Panc1 (cell line): Measurements from ENCODE around the gene PER3. TPM values are rescaled to one million over a fixed set of nuclear protein-coding genes. Genes with fewer than 3 reads are reported as not detected.

Experiments
- ATAC-seq: fragments of 200-7000 bp; cut with Tn5 transposase; 2 replicates; pipeline ENCODE4 v1.9.1; 2020; ENCODE audit warnings: mild to moderate bottlenecking, moderate library complexity
- BruUV-seq: library from RNA; stranded (reverse); fragments of 400-500 nt; replicated peaks from 2 replicates; lab custom pipeline; 2021; lab: Mats Ljungman, UMichigan
- CTCF ChIA-PET: fragments of 300-600 bp; sonication (Branson Sonifier 250); formaldehyde crosslinking; loops from one replicate; lab custom pipeline; 2022; ENCODE audit warnings: antibody characterized with exemption; lab: Charles Lee
- POLR2A ChIA-PET: fragments of 300-600 bp; sonication (Branson Sonifier 250); formaldehyde crosslinking; loops from one replicate; lab custom pipeline; 2022; ENCODE audit warnings: antibody characterized with exemption; lab: Charles Lee
- DNase-seq: peaks from one replicate; pipeline ENCODE4 v3.0.0-alpha.2; 2010; ENCODE audit warnings: low read depth, low spot score
- H3K27ac ChIP-seq: 2 replicates; pipeline ENCODE4 v1.5.1; 2011; ENCODE audit warnings: mild to moderate bottlenecking, low read length, inconsistent platforms
- H3K27me3 ChIP-seq: fragments of 200-500 bp; sonication (Bioruptor generic); 2 replicates; pipeline ENCODE4 v1.6.0; 2014; ENCODE audit warnings: low read length, inconsistent platforms; ENCODE audit not compliant: control insufficient read depth, insufficient read depth
- H3K36me3 ChIP-seq: fragments of 200-500 bp; sonication (Bioruptor generic); 2 replicates; pipeline ENCODE4 v1.5.1; 2014; ENCODE audit warnings: inconsistent platforms, mild to moderate bottlenecking, low read length, moderate library complexity; ENCODE audit not compliant: control insufficient read depth, insufficient read depth
- H3K4me1 ChIP-seq: 2 replicates; pipeline ENCODE4 v1.5.1; 2011; ENCODE audit warnings: inconsistent platforms, mild to moderate bottlenecking, low read length, moderate library complexity; ENCODE audit not compliant: control insufficient read depth, insufficient read depth
- H3K4me3 ChIP-seq, 2 experiments: 2 replicates each; pipeline ENCODE4 v1.5.1; 2011 to 2012; ENCODE audit warnings: low read depth in 2 of 2, low read length in 2 of 2, mild to moderate bottlenecking in 2 of 2, inconsistent platforms in 1 of 2, moderate library complexity in 1 of 2
- H3K9me3 ChIP-seq: fragments of 200-500 bp; sonication (Bioruptor generic); 2 replicates; pipeline ENCODE4 v1.5.1; 2014; ENCODE audit warnings: low read depth, mild to moderate bottlenecking, inconsistent platforms, low read length, moderate library complexity; ENCODE audit not compliant: control insufficient read depth, insufficient read depth
- POLR2AphosphoS5 ChIP-seq: IDR thresholded peaks from 2 replicates; pipeline ENCODE4 v1.6.1; 2012; ENCODE audit warnings: mild to moderate bottlenecking, low read depth, low read length, moderate library complexity
- SIN3A ChIP-seq: IDR thresholded peaks from 2 replicates; pipeline ENCODE4 v1.6.1; 2012; ENCODE audit warnings: low read depth, mild to moderate bottlenecking, low read length, moderate library complexity, borderline replicate concordance; ENCODE audit not compliant: insufficient read depth
- TCF7L2 ChIP-seq: IDR thresholded peaks from 2 replicates; pipeline ENCODE4 v1.6.1; 2011; ENCODE audit warnings: mild to moderate bottlenecking, low read depth, low read length, inconsistent platforms
- in situ Hi-C: cut with HindIII; loops from 2 replicates; pipeline ENCODE4 v1.10.0; 2016; ENCODE audit warnings: low sequenced_read_pairs, low pct_unique_long_range_greater_than_20kb
- intact Hi-C: fragments of 100-400 bp; cut with micrococcal nuclease; formaldehyde crosslinking; loops from one replicate; pipeline ENCODE4 v1.10.0; 2022; ENCODE audit not compliant: unreplicated experiment
- total RNA-seq: library from RNA; stranded (reverse); gene quantifications from one replicate; pipeline ENCODE4 v1.2.1, GENCODE V29; 2021; ENCODE audit not compliant: unreplicated experiment
- TF ChIP-seq, protein P1 (sequence below), 2 experiments: IDR thresholded peaks; 2 replicates each; pipeline ENCODE4 v1.6.1; 2011 to 2012; ENCODE audit warnings: low read depth in 2 of 2, control low read depth in 1 of 2, low read length in 1 of 2, mild to moderate bottlenecking in 1 of 2, moderate library complexity in 1 of 2; ENCODE audit not compliant: insufficient read depth in 1 of 2
- TF ChIP-seq, protein P2 (sequence below): fragments of 450-650 bp; IDR thresholded peaks from 2 replicates; pipeline ENCODE4 v1.5.1; 2017; ENCODE audit warnings: mild to moderate bottlenecking

The PER3 gene
- total RNA-seq, 1 experiment from 2014 or later = 17.0 TPM

- no peaks in the 10 kb centered on the region for H3K9me3 ChIP-seq
- peaks cover 16% of the 10 kb centered on the region for H3K4me1 ChIP-seq
- ATAC-seq (peak; percentile 81), DNase-seq (no peak)
- H3K27ac ChIP-seq = peak overlapping the region; percentile 83
- ChIA-PET CTCF (no interaction called here), POLR2A (no interaction called here)
- no peaks in the 10 kb centered on the region for H3K27me3 ChIP-seq
- BruUV-seq = no TSS peak
- in situ Hi-C loops (no loop called here), intact Hi-C loops (no loop called here)
- H3K4me3 ChIP-seq = peak overlapping the region; percentile 56 to 64
- peaks cover 18% of the 10 kb centered on the region for H3K36me3 ChIP-seq
- no peak for TF ChIP-seq TCF7L2
- TF ChIP-seq, protein P1, sequence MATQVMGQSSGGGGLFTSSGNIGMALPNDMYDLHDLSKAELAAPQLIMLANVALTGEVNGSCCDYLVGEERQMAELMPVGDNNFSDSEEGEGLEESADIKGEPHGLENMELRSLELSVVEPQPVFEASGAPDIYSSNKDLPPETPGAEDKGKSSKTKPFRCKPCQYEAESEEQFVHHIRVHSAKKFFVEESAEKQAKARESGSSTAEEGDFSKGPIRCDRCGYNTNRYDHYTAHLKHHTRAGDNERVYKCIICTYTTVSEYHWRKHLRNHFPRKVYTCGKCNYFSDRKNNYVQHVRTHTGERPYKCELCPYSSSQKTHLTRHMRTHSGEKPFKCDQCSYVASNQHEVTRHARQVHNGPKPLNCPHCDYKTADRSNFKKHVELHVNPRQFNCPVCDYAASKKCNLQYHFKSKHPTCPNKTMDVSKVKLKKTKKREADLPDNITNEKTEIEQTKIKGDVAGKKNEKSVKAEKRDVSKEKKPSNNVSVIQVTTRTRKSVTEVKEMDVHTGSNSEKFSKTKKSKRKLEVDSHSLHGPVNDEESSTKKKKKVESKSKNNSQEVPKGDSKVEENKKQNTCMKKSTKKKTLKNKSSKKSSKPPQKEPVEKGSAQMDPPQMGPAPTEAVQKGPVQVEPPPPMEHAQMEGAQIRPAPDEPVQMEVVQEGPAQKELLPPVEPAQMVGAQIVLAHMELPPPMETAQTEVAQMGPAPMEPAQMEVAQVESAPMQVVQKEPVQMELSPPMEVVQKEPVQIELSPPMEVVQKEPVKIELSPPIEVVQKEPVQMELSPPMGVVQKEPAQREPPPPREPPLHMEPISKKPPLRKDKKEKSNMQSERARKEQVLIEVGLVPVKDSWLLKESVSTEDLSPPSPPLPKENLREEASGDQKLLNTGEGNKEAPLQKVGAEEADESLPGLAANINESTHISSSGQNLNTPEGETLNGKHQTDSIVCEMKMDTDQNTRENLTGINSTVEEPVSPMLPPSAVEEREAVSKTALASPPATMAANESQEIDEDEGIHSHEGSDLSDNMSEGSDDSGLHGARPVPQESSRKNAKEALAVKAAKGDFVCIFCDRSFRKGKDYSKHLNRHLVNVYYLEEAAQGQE (IDR thresholded peaks at IDR 0.05; ENCODE audit: insufficient read depth in 1 of 2, low read depth in 2 of 2, low read length in 1 of 2) = no peak
- TF ChIP-seq POLR2AphosphoS5 = no peak; the same call in 1 of the 2 replicates
- TF ChIP-seq SIN3A = no peak
- TF ChIP-seq, protein P2, sequence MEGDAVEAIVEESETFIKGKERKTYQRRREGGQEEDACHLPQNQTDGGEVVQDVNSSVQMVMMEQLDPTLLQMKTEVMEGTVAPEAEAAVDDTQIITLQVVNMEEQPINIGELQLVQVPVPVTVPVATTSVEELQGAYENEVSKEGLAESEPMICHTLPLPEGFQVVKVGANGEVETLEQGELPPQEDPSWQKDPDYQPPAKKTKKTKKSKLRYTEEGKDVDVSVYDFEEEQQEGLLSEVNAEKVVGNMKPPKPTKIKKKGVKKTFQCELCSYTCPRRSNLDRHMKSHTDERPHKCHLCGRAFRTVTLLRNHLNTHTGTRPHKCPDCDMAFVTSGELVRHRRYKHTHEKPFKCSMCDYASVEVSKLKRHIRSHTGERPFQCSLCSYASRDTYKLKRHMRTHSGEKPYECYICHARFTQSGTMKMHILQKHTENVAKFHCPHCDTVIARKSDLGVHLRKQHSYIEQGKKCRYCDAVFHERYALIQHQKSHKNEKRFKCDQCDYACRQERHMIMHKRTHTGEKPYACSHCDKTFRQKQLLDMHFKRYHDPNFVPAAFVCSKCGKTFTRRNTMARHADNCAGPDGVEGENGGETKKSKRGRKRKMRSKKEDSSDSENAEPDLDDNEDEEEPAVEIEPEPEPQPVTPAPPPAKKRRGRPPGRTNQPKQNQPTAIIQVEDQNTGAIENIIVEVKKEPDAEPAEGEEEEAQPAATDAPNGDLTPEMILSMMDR = no peak
These were observed 846 bp upstream of the PER3 start for GRCh38 chr1:7783178-7783711.

DNA sequence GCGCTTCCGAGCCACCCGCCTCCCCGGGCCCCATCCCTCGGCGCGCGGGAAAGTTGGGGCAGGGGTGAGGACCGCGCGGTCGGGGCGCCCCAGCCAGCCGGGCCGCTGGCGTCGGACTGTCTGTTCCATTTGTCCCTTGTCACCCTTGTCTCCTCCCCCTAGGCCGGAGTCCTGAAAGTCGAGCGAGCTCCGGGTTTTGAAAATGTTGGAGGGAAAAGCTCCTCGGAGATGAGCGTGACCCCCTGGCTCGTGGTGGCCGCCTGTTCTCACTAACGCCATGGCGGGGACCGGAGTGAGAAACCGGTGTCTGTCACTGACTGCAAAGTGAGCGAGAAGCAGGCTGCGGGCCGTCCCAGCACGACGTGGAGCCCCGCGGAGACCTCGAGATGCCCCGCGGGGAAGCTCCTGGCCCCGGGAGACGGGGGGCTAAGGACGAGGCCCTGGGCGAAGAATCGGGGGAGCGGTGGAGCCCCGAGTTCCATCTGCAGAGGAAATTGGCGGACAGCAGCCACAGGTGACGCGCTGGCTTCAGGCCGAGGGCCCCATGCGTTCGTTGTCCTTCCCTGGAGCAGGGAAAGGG, 491 bp downstream of the PER3 start:
- Histone ChIP-seq H3K4me1 (peaks cover 16% of the 10 kb centered on the region), H3K36me3 (peaks cover 15% of the 10 kb centered on the region), H3K27me3 (no peaks in the 10 kb centered on the region), H3K27ac (peak overlapping the region; percentile 72), H3K9me3 (no peaks in the 10 kb centered on the region), H3K4me3 (peak overlapping the region; percentile 65 to 66)
- no peak for TF ChIP-seq SIN3A
- TF ChIP-seq POLR2AphosphoS5 = no peak
- TF ChIP-seq, protein P2 = no peak
- TF ChIP-seq, protein P1 (IDR thresholded peaks at IDR 0.05; ENCODE audit: insufficient read depth in 1 of 2, low read depth in 2 of 2, low read length in 1 of 2) = no peak
- no peak for TF ChIP-seq TCF7L2
- intact Hi-C loops = no loop called here
- ChIA-PET CTCF (interaction anchor here (0.6 kb wide), 1 partner anchor 322 kb away, joined by 5 read pairs; no protein-coding TSS in a partner anchor), POLR2A (no interaction called here)
- ATAC-seq = peak; percentile 18; the same call in 1 of the 2 replicates
- DNase-seq = no peak
- in situ Hi-C loops = no loop called here
- BruUV-seq = no TSS peak
